Measurements from ENCODE around the gene SLC45A3. TPM values are rescaled to one million over a fixed set of nuclear protein-coding genes. Genes with fewer than 3 reads are reported as not detected.

Gene SLC45A3
- total and polyA plus RNA-seq, 2 of the 4 experiments (the other 2 are of a cell fraction) = 1.4 to 2.5 TPM

- peak overlapping the region; percentile 93 for H3K56ac ChIP-seq (ENCODE audit: extremely low read depth, insufficient read depth, low read length)
- no peak overlapping the region for H2AK5ac ChIP-seq (ENCODE audit: low read depth, low read length)
- H4K8ac ChIP-seq (ENCODE audit: low read depth in 2 of 2, low read length in 2 of 2) = peak overlapping the region; percentile 15 to 67
- H4K91ac ChIP-seq (ENCODE audit: insufficient read depth, low read depth, low read length) = peak overlapping the region; percentile 89
- H3K9ac ChIP-seq (ENCODE audit: low read depth, low read length) = peak overlapping the region; percentile 93
- H3K9me3 ChIP-seq (ENCODE audit: control insufficient read depth, insufficient read depth, low read length) = no peaks in the 10 kb centered on the region
- peak overlapping the region; percentile 99 for H3K4me3 ChIP-seq (ENCODE audit: insufficient read depth, low read depth, low read length)
- H3K79me1 ChIP-seq (ENCODE audit: low read depth in 1 of 2, low read length in 2 of 2) = peaks cover 6 to 38% of the 10 kb centered on the region in 2 experiments; a peak in 2 of 4 replicates
- dilution Hi-C loops (cut with HindIII; ENCODE audit: low sequenced_read_pairs, unreplicated experiment) = no loop called here
- H4K5ac ChIP-seq (ENCODE audit: low read depth, low read length) = peak overlapping the region; percentile 89
- H2BK15ac ChIP-seq (ENCODE audit: low read depth, low read length) = peak overlapping the region; percentile 42; the same call in 1 of the 3 replicates
- ChIA-PET POLR2A (ENCODE audit: unreplicated experiment) (no interaction called here), CTCF (interaction anchor here (0.7 to 4.4 kb wide), 3 partner anchors 39 to 346 kb away, joined by 4 to 30 read pairs (median 10); no protein-coding TSS in a partner anchor)
- TF ChIP-seq MAZ (IDR thresholded peaks at IDR 0.05; ENCODE audit: borderline replicate concordance, low read depth, low read length) = peak; percentile 75; the same call in 1 of the 2 replicates
- no peak for TF ChIP-seq RCOR1 (IDR thresholded peaks at IDR 0.05; ENCODE audit: insufficient replicate concordance, low read length)
- no peak for TF ChIP-seq NFE2L2 (IDR thresholded peaks at IDR 0.05; ENCODE audit: low read depth, low read length)
- TF ChIP-seq MXI1 (IDR thresholded peaks at IDR 0.05; ENCODE audit: borderline replicate concordance, low read depth, low read length) = 0 out of 2 replicates have a peak, but pooled peaks have one; percentile 45
- TF ChIP-seq POLR2A (IDR thresholded peaks at IDR 0.05; ENCODE audit: low read depth, low read length) = peak; percentile 76
- TF ChIP-seq CHD1 (IDR thresholded peaks at IDR 0.05; ENCODE audit: low read depth, low read length) = 0 out of 2 replicates have a peak, but pooled peaks have one; percentile 59
- no peak for TF ChIP-seq USF2 (IDR thresholded peaks at IDR 0.05; ENCODE audit: low read depth, low read length)
- TF ChIP-seq, protein P1, sequence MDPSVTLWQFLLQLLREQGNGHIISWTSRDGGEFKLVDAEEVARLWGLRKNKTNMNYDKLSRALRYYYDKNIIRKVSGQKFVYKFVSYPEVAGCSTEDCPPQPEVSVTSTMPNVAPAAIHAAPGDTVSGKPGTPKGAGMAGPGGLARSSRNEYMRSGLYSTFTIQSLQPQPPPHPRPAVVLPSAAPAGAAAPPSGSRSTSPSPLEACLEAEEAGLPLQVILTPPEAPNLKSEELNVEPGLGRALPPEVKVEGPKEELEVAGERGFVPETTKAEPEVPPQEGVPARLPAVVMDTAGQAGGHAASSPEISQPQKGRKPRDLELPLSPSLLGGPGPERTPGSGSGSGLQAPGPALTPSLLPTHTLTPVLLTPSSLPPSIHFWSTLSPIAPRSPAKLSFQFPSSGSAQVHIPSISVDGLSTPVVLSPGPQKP (IDR thresholded peaks at IDR 0.05; ENCODE audit: borderline replicate concordance, low read depth, low read length) = no peak
- in situ Hi-C loops (cut with MboI; ENCODE audit: low sequenced_read_pairs) = loop anchor here (5.0 kb wide), 1 partner anchor 39 kb away; no protein-coding TSS in a partner anchor
- H3K4me1 ChIP-seq (ENCODE audit: control insufficient read depth, insufficient read depth, low read length) = peaks cover 3% of the 10 kb centered on the region
- 0% methylated on average over 27 of the region's 81 CpGs; no CpG with 5 or more reads in 1 of the 2 experiments for WGBS, 2 experiments (ENCODE audit: extremely low coverage in 2 of 2, insufficient read length in 1 of 2)
- H3K9me1 ChIP-seq (ENCODE audit: insufficient read depth, low read length) = peaks cover 6% of the 10 kb centered on the region; the same call in 1 of the 2 replicates
- peak overlapping the region; percentile 90 for H3K18ac ChIP-seq (ENCODE audit: low read depth, low read length)
- H2AK9ac ChIP-seq (replicated peaks; ENCODE audit: low read depth, low read length, poor library complexity) = peak overlapping the region; percentile 91
- H3K27ac ChIP-seq (ENCODE audit: insufficient read depth, low read length) = peak overlapping the region; percentile 98
- peak overlapping the region; percentile 87 for H2BK5ac ChIP-seq (ENCODE audit: low read depth, low read length, poor library complexity, severe bottlenecking)
- H2AFZ ChIP-seq (replicated peaks; ENCODE audit: low read length, poor library complexity) = peak overlapping the region; percentile 93
- peak overlapping the region; percentile 6; the same call in 1 of the 2 replicates for H3K23ac ChIP-seq (ENCODE audit: low read depth, low read length)
- DNase-seq = peak; percentile 76
- peak overlapping the region; percentile 65 for H3K14ac ChIP-seq (replicated peaks; ENCODE audit: low read depth, low read length)
- no peaks in the 10 kb centered on the region for H3K27me3 ChIP-seq (ENCODE audit: control insufficient read depth, insufficient read depth, low read length)
- peak overlapping the region; percentile 45 for H3K4ac ChIP-seq (ENCODE audit: low read depth, low read length)
- H2BK120ac ChIP-seq (ENCODE audit: low read depth, low read length) = peak overlapping the region; percentile 22
- peaks cover 16% of the 10 kb centered on the region; the same call in 1 of the 2 replicates for H4K20me1 ChIP-seq (ENCODE audit: insufficient read depth, low read length)
- 0 out of 2 replicates have a peak overlapping the region, but pooled peaks have one; percentile 24 for H2BK20ac ChIP-seq (ENCODE audit: low read depth, low read length)
- intact Hi-C loops (cut with micrococcal nuclease) = no loop called here
- no TSS peak for BruUV-seq (replicated peaks)
- no peaks in the 10 kb centered on the region for H3K36me3 ChIP-seq (ENCODE audit: control insufficient read depth, insufficient read depth, low read length)
- H3K4me2 ChIP-seq (ENCODE audit: low read depth, low read length) = peak overlapping the region; percentile 98
- ATAC-seq (ENCODE audit: low read depth) = peak; percentile 65
Observed at GRCh38 chr1:205631010-205631767, 49.1 kb downstream of the SLC45A3 start.

Measured in IMR-90 (cell line).